Activated naive CD8-positive, alpha-beta T cell treated with anti-CD3 and anti-CD28 coated beads for 36 hours (primary cell): ENCODE data around the gene NIT2. TPM values are rescaled to one million over a fixed set of nuclear protein-coding genes. Genes with fewer than 3 reads are reported as not detected.

Experiments used
- DNase-seq: peaks from one replicate; pipeline ENCODE4 v3.0.0; 2021
- H3K27ac Mint-ChIP-seq: one replicate; pipeline ENCODE4 v1.8.0; 2022; ENCODE audit warnings: mild to moderate bottlenecking, moderate library complexity, mixed read lengths
- H3K27me3 Mint-ChIP-seq: one replicate; pipeline ENCODE4 v1.8.0; 2022; ENCODE audit warnings: mild to moderate bottlenecking, mixed read lengths
- H3K36me3 Mint-ChIP-seq: one replicate; pipeline ENCODE4 v1.8.0; 2021; ENCODE audit warnings: mild to moderate bottlenecking, mixed read lengths
- H3K4me1 Mint-ChIP-seq: one replicate; pipeline ENCODE4 v1.8.0; 2021; ENCODE audit warnings: mixed read lengths
- H3K4me3 Mint-ChIP-seq: one replicate; pipeline ENCODE4 v1.8.0; 2022; ENCODE audit warnings: mild to moderate bottlenecking, moderate library complexity, mixed read lengths
- H3K9me3 Mint-ChIP-seq: one replicate; pipeline ENCODE4 v1.8.0; 2022; ENCODE audit warnings: mixed read lengths
- total RNA-seq, 2 experiments: library from RNA; stranded (reverse); gene quantifications; one replicate each; pipeline ENCODE4 v1.2.3, GENCODE V29; 2021

The NIT2 gene
- total RNA-seq, 2 experiments from 2014 or later = 75.7 to 81.6 TPM

- Mint-ChIP-seq H3K9me3 (peaks cover 1% of the 10 kb centered on the region), H3K27me3 (no peaks in the 10 kb centered on the region), H3K4me3 (peak overlapping the region; percentile 97), H3K27ac (peak overlapping the region; percentile 81), H3K4me1 (peaks cover 53% of the 10 kb centered on the region), H3K36me3 (peaks cover 24% of the 10 kb centered on the region)
- no peak for DNase-seq
These were observed 64.9 kb downstream of the NIT2 start for GRCh38 chr3:100399341-100400071.

- Mint-ChIP-seq H3K27ac (peak overlapping the region; percentile 81), H3K36me3 (peaks cover 30% of the 10 kb centered on the region), H3K4me3 (peak overlapping the region; percentile 97), H3K4me1 (peaks cover 56% of the 10 kb centered on the region), H3K27me3 (no peaks in the 10 kb centered on the region), H3K9me3 (peaks cover 2% of the 10 kb centered on the region)
- DNase-seq = peak; percentile 54
These were observed 65.8 kb downstream of the NIT2 start for GRCh38 chr3:100400419-100400779.

- peak; percentile 92 for DNase-seq
- Mint-ChIP-seq H3K36me3 (peaks cover 36% of the 10 kb centered on the region), H3K4me1 (peaks cover 54% of the 10 kb centered on the region), H3K4me3 (peak within 1 kb of the TSS; percentile 97), H3K27me3 (no peaks in the 10 kb centered on the region), H3K9me3 (peaks cover 2% of the 10 kb centered on the region), H3K27ac (peak within 1 kb of the TSS; percentile 95)
These were observed 66.5 kb downstream of the NIT2 start, which contains the start of the genes LNP1 and TOMM70 for GRCh38 chr3:100400780-100401673. Gene LNP1 (plus strand): TSS chr3:100401539. CDS start chr3:100429730, 28,191 bp downstream. Gene TOMM70 (minus strand): TSS chr3:100401089. CDS start chr3:100400949, 140 bp downstream.

- Mint-ChIP-seq H3K9me3 (peaks cover 2% of the 10 kb centered on the region), H3K4me1 (peaks cover 49% of the 10 kb centered on the region), H3K27me3 (no peaks in the 10 kb centered on the region), H3K27ac (peak overlapping the region; percentile 95), H3K36me3 (peaks cover 37% of the 10 kb centered on the region), H3K4me3 (peak overlapping the region; percentile 97)
- DNase-seq = peak; percentile 46
These were observed 67.1 kb downstream of the NIT2 start for GRCh38 chr3:100401674-100402041.

- H3K4me1 Mint-ChIP-seq = peaks cover 45% of the 10 kb centered on the region
These were observed 67.7 kb downstream of the NIT2 start for GRCh38 chr3:100402256-100402655.

GRCh38 chr3:100402891-100403290 lies 68.3 kb downstream of the NIT2 start:
- Mint-ChIP-seq H3K9me3 (peaks cover 9% of the 10 kb centered on the region), H3K27me3 (no peaks in the 10 kb centered on the region), H3K4me3 (peak overlapping the region; percentile 97), H3K36me3 (peaks cover 46% of the 10 kb centered on the region), H3K27ac (no peak overlapping the region), H3K4me1 (peaks cover 40% of the 10 kb centered on the region)
- DNase-seq = no peak

More at GRCh38 chr3:100402256-100402655, 67.7 kb downstream of the NIT2 start:
- H3K4me3 Mint-ChIP-seq = peak overlapping the region; percentile 97
- peak overlapping the region; percentile 95 for H3K27ac Mint-ChIP-seq
- H3K27me3 Mint-ChIP-seq = no peaks in the 10 kb centered on the region
- peaks cover 41% of the 10 kb centered on the region for H3K36me3 Mint-ChIP-seq
- H3K9me3 Mint-ChIP-seq = peaks cover 3% of the 10 kb centered on the region
- DNase-seq = no peak

GRCh38 chr3:100403362-100404249 lies 69.0 kb downstream of the NIT2 start:
- Mint-ChIP-seq H3K9me3 (peaks cover 11% of the 10 kb centered on the region), H3K36me3 (peaks cover 45% of the 10 kb centered on the region), H3K27me3 (no peaks in the 10 kb centered on the region), H3K4me1 (peaks cover 36% of the 10 kb centered on the region), H3K4me3 (peak overlapping the region; percentile 68), H3K27ac (no peak overlapping the region)
- no peak for DNase-seq

GRCh38 chr3:100404250-100404548 lies 69.6 kb downstream of the NIT2 start:
- Mint-ChIP-seq H3K4me1 (peaks cover 32% of the 10 kb centered on the region), H3K4me3 (no peak overlapping the region), H3K27me3 (no peaks in the 10 kb centered on the region), H3K27ac (no peak overlapping the region), H3K9me3 (peaks cover 11% of the 10 kb centered on the region), H3K36me3 (peaks cover 45% of the 10 kb centered on the region)
- no peak for DNase-seq

GRCh38 chr3:100407164-100407563 lies 72.6 kb downstream of the NIT2 start:
- H3K9me3 Mint-ChIP-seq = peaks cover 14% of the 10 kb centered on the region
- DNase-seq = no peak
- H3K4me1 Mint-ChIP-seq = peaks cover 22% of the 10 kb centered on the region
- H3K4me3 Mint-ChIP-seq = no peak overlapping the region
- H3K36me3 Mint-ChIP-seq = peaks cover 47% of the 10 kb centered on the region
- no peak overlapping the region for H3K27ac Mint-ChIP-seq
- no peaks in the 10 kb centered on the region for H3K27me3 Mint-ChIP-seq

GRCh38 chr3:100407977-100408532 lies 73.5 kb downstream of the NIT2 start:
- no peak for DNase-seq
- Mint-ChIP-seq H3K36me3 (peaks cover 54% of the 10 kb centered on the region), H3K27me3 (no peaks in the 10 kb centered on the region), H3K4me1 (peaks cover 18% of the 10 kb centered on the region), H3K4me3 (no peak overlapping the region), H3K27ac (no peak overlapping the region), H3K9me3 (peaks cover 16% of the 10 kb centered on the region)

Other genes starting within 250 kb of the NIT2 start
- gene FILIP1L, start 220.3 kb upstream of the NIT2 start, total RNA-seq = under 1 TPM; 0.35 to 0.48 TPM
- 10 to 100 TPM; 18.3 to 21.2 TPM for gene TBC1D23, start 73.8 kb upstream of the NIT2 start, total RNA-seq
- 10 to 100 TPM; 68.8 to 70.8 TPM for gene TOMM70, start 66.3 kb downstream of the NIT2 start, total RNA-seq
- 1 to 10 TPM; 1.7 to 1.9 TPM for gene LNP1, start 66.8 kb downstream of the NIT2 start, total RNA-seq
- 1 to 10 TPM; 3.0 to 3.2 TPM for gene TMEM45A, start 157.9 kb downstream of the NIT2 start, total RNA-seq